Breast epithelium (tissue), 4 donors: ENCODE measurements around the gene SSTR3. TPM values are rescaled to one million over a fixed set of nuclear protein-coding genes. Genes with fewer than 3 reads are reported as not detected.

Experiments used
- DNase-seq, 2 donors: peaks; one replicate each; pipeline ENCODE4 v3.0.0-alpha.2; 2019; ENCODE audit warnings: low spot score in 2 of 2
- H3K27ac ChIP-seq, 2 donors: fragments of 200-600 bp; sonication (generic) in 1 of 2; one replicate each; pipeline ENCODE4 v1.5.1; 2016 to 2019; ENCODE audit warnings: mild to moderate bottlenecking in 1 of 2
- H3K27me3 ChIP-seq, 2 donors: fragments of 200-600 bp; sonication (generic) in 1 of 2; one replicate each; pipeline versions ENCODE4 v1.5.1 to v1.6.0; 2017 to 2019; ENCODE audit warnings: control low read depth in 1 of 2, mild to moderate bottlenecking in 1 of 2
- H3K36me3 ChIP-seq: fragments of 200-600 bp; one replicate; pipeline ENCODE4 v1.5.1; 2019
- H3K4me1 ChIP-seq, 2 donors: fragments of 200-600 bp; sonication (generic); one replicate each; pipeline ENCODE4 v1.5.1; 2016 to 2019; ENCODE audit warnings: control low read depth in 1 of 2
- H3K4me3 ChIP-seq, 3 donors: fragments of 200-600 bp; sonication (generic); 1 replicate in 2 of 3; 2 replicates in 1 of 3; pipeline ENCODE4 v1.5.1; 2016 to 2019; ENCODE audit warnings: mild to moderate bottlenecking in 3 of 3, moderate library complexity in 2 of 3
- H3K9me3 ChIP-seq, 2 donors: fragments of 200-600 bp; sonication (generic) in 1 of 2; one replicate each; pipeline ENCODE4 v1.5.1; 2016 to 2019; ENCODE audit warnings: control low read depth in 1 of 2
- CTCF ChIP-seq, 3 donors: fragments of 450-650 bp; IDR thresholded peaks; one replicate each; pipeline ENCODE4 v1.5.1; 2016 to 2017; ENCODE audit warnings: antibody characterized with exemption in 3 of 3, mild to moderate bottlenecking in 3 of 3, moderate library complexity in 3 of 3
- POLR2A ChIP-seq: fragments of 450-650 bp; IDR thresholded peaks from one replicate; pipeline ENCODE4 v1.6.1; 2016; ENCODE audit warnings: antibody characterized with exemption, mild to moderate bottlenecking, moderate library complexity
- POLR2AphosphoS5 ChIP-seq, 3 donors: sonication (generic); formaldehyde crosslinking; IDR thresholded peaks; one replicate each; pipeline ENCODE4 v1.6.1; 2017; ENCODE audit warnings: antibody characterized with exemption in 3 of 3
- intact Hi-C: fragments of 100-400 bp; cut with DNase I; formaldehyde crosslinking; loops from one replicate; pipeline ENCODE4 v1.15.1; 2023; ENCODE audit warnings: low total_unique reads
- total RNA-seq, 3 donors: library from RNA; depleted of rRNA; stranded (reverse); fragments of >200 nt; gene quantifications; one replicate each; pipeline ENCODE4 v1.1.0, GENCODE V29; 2016

SSTR3 gene
- total RNA-seq, 3 donors from 2014 or later = not detected

- intact Hi-C loops = no loop called here
- H3K9me3 ChIP-seq = no peaks in the 10 kb centered on the region
- DNase-seq = no peak
- no peak overlapping the region for H3K27ac ChIP-seq
- no peaks in the 10 kb centered on the region for H3K27me3 ChIP-seq
- H3K4me3 ChIP-seq = no peak overlapping the region
- H3K4me1 ChIP-seq = peaks cover 6 to 15% of the 10 kb centered on the region in 2 donors
- no peak for TF ChIP-seq POLR2A
- TF ChIP-seq CTCF (IDR thresholded peaks at IDR 0.05) = no peak
- no peak for TF ChIP-seq POLR2AphosphoS5 (IDR thresholded peaks at IDR 0.05)
- H3K36me3 ChIP-seq = no peaks in the 10 kb centered on the region
Observed at GRCh38 chr22:37190262-37190780, 22.0 kb downstream of the SSTR3 start.

DNA sequence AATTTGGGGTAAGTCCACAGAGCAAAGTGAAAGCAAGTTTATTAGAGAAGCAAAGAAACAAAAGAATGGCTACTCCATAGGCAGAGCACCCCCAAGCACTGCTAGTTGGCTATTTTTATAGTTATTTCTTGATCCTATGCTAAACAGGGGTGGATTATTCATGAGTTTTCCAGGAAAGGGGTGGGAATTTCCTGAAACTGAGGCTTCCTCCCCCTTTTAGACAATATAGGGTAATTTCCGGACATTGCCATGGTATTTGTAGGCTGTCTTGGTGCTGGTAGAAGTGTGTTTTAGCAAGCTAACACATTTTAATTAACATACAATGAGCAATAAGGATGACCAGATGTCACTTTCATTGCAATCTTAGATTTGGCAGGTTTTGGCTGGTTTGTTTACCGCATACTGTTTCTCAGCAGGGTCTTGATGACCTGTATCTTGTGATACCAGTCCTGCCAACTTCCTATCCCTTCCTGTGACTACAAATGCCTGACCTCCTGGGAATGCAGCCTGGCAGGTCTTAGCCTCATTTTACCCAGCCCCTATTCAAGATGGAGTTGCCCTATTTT, 23.3 kb downstream of the SSTR3 start:
- Histone ChIP-seq H3K9me3 (no peaks in the 10 kb centered on the region), H3K4me3 (peak overlapping the region in 1 of 3 donors; percentile 65), H3K27me3 (no peaks in the 10 kb centered on the region), H3K4me1 (peaks cover 6 to 15% of the 10 kb centered on the region in 2 donors), H3K27ac (peak overlapping the region; percentile 77 to 98), H3K36me3 (no peaks in the 10 kb centered on the region)
- no peak for DNase-seq
- TF ChIP-seq POLR2AphosphoS5 (IDR thresholded peaks at IDR 0.05) (no peak), CTCF (IDR thresholded peaks at IDR 0.05) (no peak), POLR2A (no peak)
- intact Hi-C loops = loop anchor here (10.0 kb wide), 1 partner anchor 1236 kb away; no protein-coding TSS in a partner anchor

- peak within 1 kb of the TSS; percentile 36 to 65 (median 37) for H3K4me3 ChIP-seq
- no peaks in the 10 kb centered on the region for H3K9me3 ChIP-seq
- DNase-seq = no peak
- intact Hi-C loops = loop anchor here (10.0 kb wide), 1 partner anchor 1237 kb away; no protein-coding TSS in a partner anchor
- H3K27ac ChIP-seq = peak within 1 kb of the TSS; percentile 77 to 98
- TF ChIP-seq POLR2A (no peak), CTCF (IDR thresholded peaks at IDR 0.05) (no peak), POLR2AphosphoS5 (IDR thresholded peaks at IDR 0.05) (no peak)
- peaks cover 6 to 15% of the 10 kb centered on the region in 2 donors for H3K4me1 ChIP-seq
- H3K36me3 ChIP-seq = no peaks in the 10 kb centered on the region
- H3K27me3 ChIP-seq = no peaks in the 10 kb centered on the region
Observed at GRCh38 chr22:37187891-37188761, 24.2 kb downstream of the SSTR3 start, which contains the start of gene C1QTNF6. Gene C1QTNF6 (minus strand): TSS chr22:37188247. CDS start chr22:37188213, 34 bp downstream.

DNA sequence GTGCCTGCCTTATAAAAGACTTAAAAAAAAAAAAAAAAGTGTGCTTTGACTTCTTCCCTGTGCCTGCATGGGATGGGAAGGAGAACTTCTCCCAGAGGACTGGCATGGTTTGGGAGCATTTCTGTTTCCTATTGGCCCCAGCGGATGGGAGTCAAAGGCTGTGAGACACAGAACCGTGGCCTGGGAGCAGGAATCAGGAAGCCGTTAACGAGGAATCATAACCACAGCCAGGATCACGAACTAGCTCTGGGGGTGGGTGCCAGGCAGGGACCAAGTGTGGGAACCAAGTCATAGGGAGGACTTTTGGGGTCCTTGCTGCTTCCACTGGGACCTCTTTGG, 24.8 kb downstream of the SSTR3 start:
- Histone ChIP-seq H3K4me3 (peak overlapping the region; percentile 36 to 65 (median 37)), H3K9me3 (no peaks in the 10 kb centered on the region), H3K4me1 (peaks cover 6 to 15% of the 10 kb centered on the region in 2 donors), H3K36me3 (no peaks in the 10 kb centered on the region), H3K27ac (peak overlapping the region; percentile 77 to 98), H3K27me3 (no peaks in the 10 kb centered on the region)
- intact Hi-C loops = loop anchor here (10.0 kb wide), 1 partner anchor 1237 kb away; no protein-coding TSS in a partner anchor
- DNase-seq = no peak
- TF ChIP-seq POLR2AphosphoS5 (IDR thresholded peaks at IDR 0.05) (no peak), POLR2A (no peak), CTCF (IDR thresholded peaks at IDR 0.05) (no peak)
